ENCODE data around the gene OSTC. TPM values are rescaled to one million over a fixed set of nuclear protein-coding genes. Genes with fewer than 3 reads are reported as not detected.

Gene OSTC
- total RNA-seq, 2 experiments from 2014 or later, result 50.5 to 78.5 TPM

DNA sequence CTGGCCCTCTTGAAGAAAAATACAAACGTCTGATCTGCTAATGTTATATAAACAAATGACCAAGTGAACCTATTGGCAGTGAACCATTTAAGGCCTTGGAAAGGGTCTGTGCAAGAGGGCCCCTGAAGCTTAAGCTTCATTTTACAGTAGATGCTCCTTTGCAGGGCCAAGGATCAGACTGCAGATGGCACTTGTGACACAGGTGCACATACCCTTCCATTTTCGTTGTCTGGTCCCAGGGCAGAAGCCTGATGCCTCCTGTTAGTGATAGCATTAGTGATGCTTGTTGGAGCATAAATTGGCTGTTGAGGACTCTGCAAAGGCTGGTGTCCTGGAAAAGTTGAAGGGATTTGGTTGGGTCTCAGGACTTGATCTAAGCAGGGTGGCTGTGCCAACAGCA is 65.9 kb downstream of the OSTC start:
- DNase-seq (no peak), ATAC-seq (no peak)
- ChIA-PET CTCF (no interaction called here), POLR2A (no interaction called here)
- no peaks in the 10 kb centered on the region for H3K9me3 Mint-ChIP-seq (ENCODE audit: low read depth)
- no peaks in the 10 kb centered on the region for H3K36me3 Mint-ChIP-seq (ENCODE audit: low read depth)
- no peaks in the 10 kb centered on the region for H3K4me1 Mint-ChIP-seq
- H3K27ac Mint-ChIP-seq, result no peak overlapping the region
- no peak overlapping the region for H3K4me3 Mint-ChIP-seq
- H3K27me3 Mint-ChIP-seq, result no peaks in the 10 kb centered on the region
- intact Hi-C loops (cut with DNase I, micrococcal nuclease), result no loop called here

DNA sequence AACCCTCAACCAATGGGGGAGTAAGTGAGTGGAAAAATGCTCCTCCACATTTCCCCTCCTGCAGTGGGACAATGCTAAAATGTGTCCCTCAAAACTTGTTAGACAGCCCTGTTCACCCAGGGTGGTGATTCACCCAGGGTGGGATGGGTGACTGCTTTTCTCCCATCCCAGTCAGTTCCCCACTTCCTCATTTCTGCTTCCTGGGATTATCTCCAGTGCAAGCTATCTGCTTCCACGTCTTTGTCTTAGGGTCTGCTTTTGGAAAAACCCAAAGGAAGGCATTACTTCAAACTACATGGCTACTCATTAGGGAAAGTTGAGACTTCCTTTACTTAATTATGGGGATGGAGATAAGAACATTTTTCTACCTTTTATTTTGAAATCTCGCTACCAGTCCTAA is 67.0 kb downstream of the OSTC start:
- no peaks in the 10 kb centered on the region for H3K36me3 Mint-ChIP-seq (ENCODE audit: low read depth)
- H3K9me3 Mint-ChIP-seq (ENCODE audit: low read depth), result no peaks in the 10 kb centered on the region
- intact Hi-C loops (cut with DNase I, micrococcal nuclease), result loop anchor here in 1 of 2 experiments (1.0 kb wide), 1 partner anchor 40 kb away; no protein-coding TSS in a partner anchor
- ChIA-PET CTCF (no interaction called here), POLR2A (no interaction called here)
- DNase-seq, result no peak
- H3K27me3 Mint-ChIP-seq, result peaks cover 1% of the 10 kb centered on the region
- no peak overlapping the region for H3K4me3 Mint-ChIP-seq
- H3K27ac Mint-ChIP-seq, result no peak overlapping the region
- no peak for ATAC-seq
- H3K4me1 Mint-ChIP-seq, result no peaks in the 10 kb centered on the region

Other genes starting within 250 kb of the OSTC start
- 1,000 to 10,000 TPM; 1,121 to 1,847 TPM for gene RPL34, start 30.0 kb upstream of the OSTC start, total RNA-seq
- gene ETNPPL, start 112.5 kb downstream of the OSTC start, total RNA-seq, result not detected

Data from activated CD4-positive, alpha-beta T cell treated with anti-CD3 and anti-CD28 coated beads for 36 hours (primary cell).